Mucosa of descending colon (tissue), 3 donors: ENCODE data around the gene ETV6. TPM values are rescaled to one million over a fixed set of nuclear protein-coding genes. Genes with fewer than 3 reads are reported as not detected.

Experiments used
- ATAC-seq: fragments of 200-7000 bp; cut with Tn5 transposase; one replicate; pipeline ENCODE4 v1.9.1; 2020; ENCODE audit warnings: mild to moderate bottlenecking, moderate library complexity
- DNase-seq, 3 donors: peaks; one replicate each; pipeline ENCODE4 v3.0.0-alpha.2; 2020
- H3K36me3 ChIP-seq: fragments of 200-600 bp; one replicate; pipeline ENCODE4 v1.8.0; 2021; ENCODE audit warnings: low read depth, mild to moderate bottlenecking
- H3K4me1 ChIP-seq: fragments of 200-600 bp; one replicate; pipeline ENCODE4 v1.8.0; 2021; ENCODE audit warnings: low read depth, mild to moderate bottlenecking
- H3K4me3 ChIP-seq: fragments of 200-600 bp; one replicate; pipeline ENCODE4 v1.8.0; 2021; ENCODE audit warnings: mild to moderate bottlenecking
- H3K9me3 ChIP-seq: fragments of 200-600 bp; one replicate; pipeline ENCODE4 v1.8.0; 2021; ENCODE audit warnings: mild to moderate bottlenecking
- CTCF ChIP-seq: fragments of 200-600 bp; IDR thresholded peaks from one replicate; pipeline ENCODE4 v1.8.0; 2022; ENCODE audit warnings: antibody characterized with exemption, mild to moderate bottlenecking
- intact Hi-C, 2 donors: fragments of 100-400 bp; cut with DNase I in 1 of 2; cut with micrococcal nuclease in 1 of 2; formaldehyde crosslinking; loops; one replicate each; pipeline versions ENCODE4 v1.11.0 to v1.11.1; 2022; cut with DNase I, micrococcal nuclease
- total RNA-seq, 3 donors: library from RNA; stranded (reverse); fragmentation: NEBNext Ultra II Directional in 2 of 3; extraction: Animal tissue kit (Norgen Biotek cat#: 25700) in 2 of 3; gene quantifications; one replicate each; pipeline versions ENCODE4 v1.2.1 to v1.2.4, GENCODE V29; 2021 to 2023
- donor health status: DM: no; HTN: no; CAD: no; lungs with moderate emphysema.
- donor health status: DM: no; HTN: no; CAD: no.
- donor health status: DM: no; HTN: yes; CAD: no.

ETV6 gene
- total RNA-seq, 3 donors from 2014 or later, result 60.9 to 74.3 (median 72.8) TPM

DNA sequence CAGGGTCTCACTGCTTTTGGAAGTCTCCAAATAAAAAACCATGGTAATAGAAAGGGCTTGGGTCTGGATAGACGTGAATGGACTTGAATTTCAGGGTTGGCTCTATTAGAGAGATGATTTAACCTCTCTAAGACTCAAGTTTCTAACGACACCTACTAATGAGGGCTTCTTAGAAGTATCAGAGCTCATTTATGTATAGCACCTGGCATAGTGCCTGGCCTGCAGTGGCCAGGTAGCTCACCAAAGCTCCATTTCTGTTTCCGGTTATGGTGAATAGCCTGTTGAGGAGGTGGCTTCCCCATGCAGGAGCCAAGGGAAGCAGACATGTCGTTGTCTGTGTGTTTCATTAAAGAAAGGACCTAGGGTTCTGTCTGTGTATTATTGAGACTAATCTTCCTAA lies 108.6 kb downstream of the ETV6 start:
- Histone ChIP-seq H3K36me3 (no peaks in the 10 kb centered on the region), H3K4me3 (no peak overlapping the region), H3K4me1 (peaks cover 30% of the 10 kb centered on the region), H3K9me3 (no peaks in the 10 kb centered on the region)
- TF ChIP-seq CTCF, result no peak
- peak; percentile 24 for ATAC-seq
- intact Hi-C loops, result no loop called here
- DNase-seq, result no peak

DNA sequence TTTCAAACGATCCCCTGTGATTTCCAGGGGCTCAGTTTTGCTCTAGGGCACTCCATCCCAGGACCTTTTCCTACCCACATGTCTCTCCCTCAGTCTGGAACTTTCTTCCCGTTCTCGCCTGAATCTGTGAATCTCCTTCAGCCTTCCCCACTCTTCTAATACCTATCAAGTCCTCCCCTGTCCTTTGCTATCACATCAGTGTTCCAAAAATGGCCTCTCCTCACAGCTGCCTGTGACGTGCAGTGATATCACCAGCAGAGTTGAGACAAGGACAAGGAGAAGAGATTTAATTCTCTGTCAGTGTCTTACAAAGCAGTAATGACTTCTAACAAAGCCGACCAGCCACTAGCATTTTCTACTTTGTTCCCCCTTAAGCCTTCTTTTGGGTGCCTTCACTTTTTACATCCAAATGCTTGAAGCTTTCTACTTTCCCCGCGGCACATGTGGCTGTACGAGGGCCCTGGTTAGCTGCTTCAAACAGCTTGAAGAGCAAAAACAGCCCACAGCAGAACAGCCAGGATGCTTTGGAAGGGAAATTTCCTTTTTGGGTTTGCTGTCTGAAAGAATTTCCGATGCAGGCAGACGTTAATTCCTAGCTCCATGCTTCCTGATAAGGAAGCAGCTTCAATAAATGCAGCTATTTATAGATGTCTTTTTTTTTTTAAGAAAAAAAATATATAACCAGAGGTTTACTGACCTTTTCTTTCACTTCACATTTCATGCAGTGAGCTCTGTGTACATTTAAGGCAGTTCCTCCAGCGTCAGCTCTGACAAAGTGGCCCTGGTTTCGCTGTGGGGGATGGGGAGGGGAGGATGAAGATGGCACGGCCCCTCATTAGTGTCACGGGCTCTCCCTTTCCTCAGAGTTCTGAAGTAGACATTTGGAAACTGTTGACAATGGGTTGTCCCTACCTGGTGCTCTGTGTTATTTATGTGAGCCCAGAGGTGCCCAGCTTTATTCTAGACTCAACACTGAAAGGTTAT lies 109.3 kb downstream of the ETV6 start:
- Histone ChIP-seq H3K4me3 (no peak overlapping the region), H3K9me3 (no peaks in the 10 kb centered on the region), H3K36me3 (no peaks in the 10 kb centered on the region), H3K4me1 (peaks cover 38% of the 10 kb centered on the region)
- no peak for TF ChIP-seq CTCF
- peak in 1 of 3 donors; percentile 57 for DNase-seq
- intact Hi-C loops, result no loop called here
- peak; percentile 17 for ATAC-seq

DNA sequence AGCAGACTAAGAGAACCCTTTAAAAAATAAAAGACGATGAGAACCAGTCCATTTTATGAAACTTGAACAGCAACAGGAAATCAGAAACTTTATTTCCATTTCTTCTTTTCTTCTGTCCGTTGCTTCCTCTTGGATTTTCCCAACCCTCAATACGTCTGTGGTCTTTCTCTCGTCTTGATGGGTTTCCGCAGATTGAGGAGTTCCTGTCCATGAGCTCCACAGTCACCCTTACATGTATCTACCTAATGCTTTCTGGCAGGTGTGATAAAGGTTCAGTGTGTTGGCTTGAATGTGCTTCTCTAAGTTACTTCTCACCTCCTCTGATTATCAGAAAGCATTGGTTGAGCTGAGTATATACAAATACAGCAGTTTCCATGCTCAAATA lies 110.0 kb downstream of the ETV6 start:
- ATAC-seq (no peak), DNase-seq (no peak)
- peaks cover 40% of the 10 kb centered on the region for H3K4me1 ChIP-seq
- H3K36me3 ChIP-seq, result no peaks in the 10 kb centered on the region
- H3K9me3 ChIP-seq, result no peaks in the 10 kb centered on the region
- intact Hi-C loops, result no loop called here
- no peak for TF ChIP-seq CTCF
- H3K4me3 ChIP-seq, result no peak overlapping the region

GRCh38 chr12:11759899-11760298 lies 110.4 kb downstream of the ETV6 start:
- Histone ChIP-seq H3K4me3 (no peak overlapping the region), H3K4me1 (peaks cover 40% of the 10 kb centered on the region), H3K9me3 (no peaks in the 10 kb centered on the region), H3K36me3 (no peaks in the 10 kb centered on the region)
- TF ChIP-seq CTCF, result no peak
- DNase-seq (no peak), ATAC-seq (no peak)
- intact Hi-C loops, result no loop called here

DNA sequence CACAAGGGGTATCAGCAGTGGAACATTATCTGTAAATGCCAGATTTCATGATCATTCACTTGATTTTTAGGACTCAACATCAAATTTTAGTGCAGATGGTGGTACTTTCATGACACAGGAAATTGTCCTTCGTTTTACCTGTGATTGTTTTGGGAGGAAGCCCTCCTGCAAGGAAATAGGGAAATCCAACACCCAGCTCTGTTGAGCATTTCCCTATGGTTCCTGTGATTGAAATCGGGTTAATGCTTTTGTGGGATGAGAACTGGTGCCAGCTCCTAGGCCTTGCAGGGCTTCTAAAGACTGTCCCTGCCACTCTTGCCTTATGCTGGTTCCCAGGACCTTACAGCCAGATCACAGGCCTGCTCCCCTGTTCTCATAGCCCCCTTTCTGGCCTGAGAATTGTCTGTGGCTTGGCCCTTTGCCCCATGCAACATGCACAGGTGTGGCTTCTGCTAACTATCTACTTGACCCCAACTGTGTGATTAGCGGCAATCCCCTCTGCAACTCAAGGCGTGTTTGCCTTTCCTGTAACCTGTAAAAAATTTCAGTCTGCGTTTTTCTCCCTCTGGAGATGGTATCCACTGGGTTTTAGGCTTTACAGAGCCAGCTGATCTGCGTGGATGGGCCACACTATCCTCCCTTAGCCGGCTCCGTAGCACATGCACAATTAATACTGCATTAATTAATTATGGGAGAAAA lies 112.5 kb downstream of the ETV6 start:
- Histone ChIP-seq H3K36me3 (no peaks in the 10 kb centered on the region), H3K4me3 (no peak overlapping the region), H3K4me1 (peaks cover 37% of the 10 kb centered on the region), H3K9me3 (no peaks in the 10 kb centered on the region)
- DNase-seq (no peak), ATAC-seq (peak; percentile 17)
- intact Hi-C loops, result no loop called here
- TF ChIP-seq CTCF, result no peak
